Measurements from ENCODE around the gene ING5.

Gene ING5

DNA sequence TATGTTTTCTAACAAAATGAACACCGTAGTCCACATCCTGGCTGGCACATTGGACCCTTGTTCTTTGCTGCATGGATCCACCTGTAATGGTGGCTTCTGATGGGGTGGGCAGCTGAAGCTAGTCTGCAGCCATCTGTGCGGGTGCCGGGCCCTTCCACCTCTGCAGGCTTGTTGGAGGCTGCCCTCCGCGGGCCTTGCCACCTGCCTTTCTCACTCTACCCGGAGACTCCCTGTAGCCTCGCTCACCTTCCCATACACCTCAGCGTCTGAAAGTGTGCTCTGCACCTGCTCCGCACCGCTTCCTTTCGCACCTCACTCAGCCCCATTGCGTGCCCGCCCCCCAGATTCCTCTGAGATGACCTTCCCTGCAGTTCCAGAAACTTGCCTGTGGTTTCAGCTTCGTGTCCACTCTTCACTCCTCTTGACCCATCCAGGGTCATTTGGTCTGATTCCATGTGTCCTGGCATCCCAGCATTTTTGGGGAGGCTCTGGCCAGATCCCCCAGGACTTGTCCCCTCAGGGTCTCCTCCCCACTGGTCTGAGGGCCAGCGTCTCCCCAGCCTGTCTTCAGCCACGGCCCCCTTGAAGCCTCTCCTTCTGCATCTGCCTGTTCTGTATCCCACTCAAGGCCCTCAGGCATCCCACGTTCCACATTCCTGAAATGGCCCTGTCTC, 46.2 kb upstream of the ING5 start:
- no peak overlapping the region for H3K4me3 ChIP-seq (ENCODE audit: low read depth, low read length)
- peaks cover 74% of the 10 kb centered on the region for H3K36me3 ChIP-seq
- H3K4me1 ChIP-seq = no peaks in the 10 kb centered on the region

DNA sequence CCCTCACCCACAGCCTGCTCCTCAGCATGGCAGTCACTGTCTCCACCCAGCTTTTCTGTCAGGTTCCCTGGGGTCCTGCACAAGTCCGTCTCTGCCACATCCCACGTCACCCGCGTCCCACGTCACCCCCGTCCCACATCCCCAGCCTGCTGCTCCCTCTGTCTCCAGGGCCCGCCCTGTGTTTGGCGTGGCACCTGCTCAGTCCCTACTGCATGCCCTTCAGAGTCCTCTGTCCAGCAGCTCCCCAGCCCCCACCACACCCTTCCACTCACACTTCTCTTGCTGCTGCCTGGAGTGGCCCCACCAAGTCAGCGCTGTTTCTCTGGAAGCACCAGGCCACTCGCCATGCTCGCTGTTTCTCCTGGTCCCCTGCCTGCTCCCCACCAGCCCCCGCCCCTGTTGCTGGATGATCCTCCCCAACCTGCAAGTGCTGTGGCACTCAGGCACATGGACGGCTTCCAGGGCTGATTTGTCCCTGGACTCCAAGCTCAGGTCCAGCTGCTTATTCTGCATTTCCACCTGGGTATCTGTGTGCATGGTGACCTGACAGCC, 45.6 kb upstream of the ING5 start:
- H3K36me3 ChIP-seq = peaks cover 70% of the 10 kb centered on the region

More for the DNA sequence above, 46.2 kb upstream of the ING5 start:
- Histone ChIP-seq H3K9me3 (no peaks in the 10 kb centered on the region), H3K27me3 (no peaks in the 10 kb centered on the region)
- no peak for DNase-seq
- TF ChIP-seq, protein P1, sequence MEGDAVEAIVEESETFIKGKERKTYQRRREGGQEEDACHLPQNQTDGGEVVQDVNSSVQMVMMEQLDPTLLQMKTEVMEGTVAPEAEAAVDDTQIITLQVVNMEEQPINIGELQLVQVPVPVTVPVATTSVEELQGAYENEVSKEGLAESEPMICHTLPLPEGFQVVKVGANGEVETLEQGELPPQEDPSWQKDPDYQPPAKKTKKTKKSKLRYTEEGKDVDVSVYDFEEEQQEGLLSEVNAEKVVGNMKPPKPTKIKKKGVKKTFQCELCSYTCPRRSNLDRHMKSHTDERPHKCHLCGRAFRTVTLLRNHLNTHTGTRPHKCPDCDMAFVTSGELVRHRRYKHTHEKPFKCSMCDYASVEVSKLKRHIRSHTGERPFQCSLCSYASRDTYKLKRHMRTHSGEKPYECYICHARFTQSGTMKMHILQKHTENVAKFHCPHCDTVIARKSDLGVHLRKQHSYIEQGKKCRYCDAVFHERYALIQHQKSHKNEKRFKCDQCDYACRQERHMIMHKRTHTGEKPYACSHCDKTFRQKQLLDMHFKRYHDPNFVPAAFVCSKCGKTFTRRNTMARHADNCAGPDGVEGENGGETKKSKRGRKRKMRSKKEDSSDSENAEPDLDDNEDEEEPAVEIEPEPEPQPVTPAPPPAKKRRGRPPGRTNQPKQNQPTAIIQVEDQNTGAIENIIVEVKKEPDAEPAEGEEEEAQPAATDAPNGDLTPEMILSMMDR (IDR thresholded peaks at IDR 0.05; ENCODE audit: low read depth, low read length) = no peak

DNA sequence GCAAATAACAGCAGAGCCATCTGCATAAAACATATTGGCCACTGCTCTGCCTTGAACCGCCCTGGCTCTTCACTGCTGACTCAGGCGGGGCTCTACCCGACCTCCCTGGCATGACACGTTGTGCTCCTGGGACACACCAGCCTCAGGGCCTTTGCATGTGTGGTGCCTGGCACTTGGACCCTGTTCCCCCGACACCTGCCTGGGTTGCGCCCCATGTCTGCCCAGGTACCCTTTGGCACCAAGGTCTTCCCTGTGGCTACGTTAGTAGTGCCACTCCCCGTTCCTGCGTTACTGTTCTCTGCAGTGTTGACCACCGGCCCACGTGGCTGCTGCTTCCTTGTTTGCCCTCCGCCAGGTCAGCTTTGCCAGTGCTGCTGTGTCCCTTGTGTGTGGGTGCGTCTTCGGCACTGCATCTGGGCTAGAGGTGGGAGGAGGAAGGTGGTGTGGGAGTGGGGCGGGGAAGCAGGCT, 44.0 kb upstream of the ING5 start:
- H3K36me3 ChIP-seq = peaks cover 54% of the 10 kb centered on the region
- H3K9me3 ChIP-seq = no peaks in the 10 kb centered on the region
- H3K4me3 ChIP-seq (ENCODE audit: low read depth, low read length) = no peak overlapping the region
- TF ChIP-seq, protein P1 (IDR thresholded peaks at IDR 0.05; ENCODE audit: low read depth, low read length) = no peak
- no peaks in the 10 kb centered on the region for H3K27me3 ChIP-seq
- H3K4me1 ChIP-seq = no peaks in the 10 kb centered on the region
- no peak for DNase-seq

More for the DNA sequence above, 45.6 kb upstream of the ING5 start:
- Histone ChIP-seq H3K9me3 (no peaks in the 10 kb centered on the region), H3K4me1 (no peaks in the 10 kb centered on the region), H3K27me3 (no peaks in the 10 kb centered on the region), H3K4me3 (ENCODE audit: low read depth, low read length) (no peak overlapping the region)
- no peak for DNase-seq
- TF ChIP-seq, protein P1 (IDR thresholded peaks at IDR 0.05; ENCODE audit: low read depth, low read length) = no peak

DNA sequence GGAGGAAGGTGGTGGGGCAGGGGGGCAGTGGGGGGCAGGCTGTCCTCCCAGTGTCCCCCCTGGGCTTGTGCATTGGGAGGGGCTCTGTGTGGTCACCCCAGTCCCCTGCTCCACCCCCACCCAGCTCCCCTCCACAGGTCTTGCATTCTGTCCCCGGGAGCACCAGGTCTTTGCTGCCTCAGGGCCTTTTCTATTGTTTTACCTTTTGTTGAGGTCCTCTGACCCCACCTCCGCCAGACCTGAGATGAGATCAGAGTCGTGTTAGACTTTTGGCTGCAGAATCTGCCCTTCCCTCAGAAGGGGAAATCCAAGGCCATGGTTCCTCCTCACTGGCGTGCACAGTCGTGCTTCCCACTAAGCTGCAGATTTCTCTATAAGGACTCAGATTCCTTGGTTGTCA, 43.5 kb upstream of the ING5 start:
- Histone ChIP-seq H3K36me3 (peaks cover 50% of the 10 kb centered on the region), H3K4me1 (no peaks in the 10 kb centered on the region), H3K27me3 (no peaks in the 10 kb centered on the region), H3K9me3 (no peaks in the 10 kb centered on the region), H3K4me3 (ENCODE audit: low read depth, low read length) (no peak overlapping the region)
- TF ChIP-seq, protein P1 (IDR thresholded peaks at IDR 0.05; ENCODE audit: low read depth, low read length) = no peak
- no peak for DNase-seq

DNA sequence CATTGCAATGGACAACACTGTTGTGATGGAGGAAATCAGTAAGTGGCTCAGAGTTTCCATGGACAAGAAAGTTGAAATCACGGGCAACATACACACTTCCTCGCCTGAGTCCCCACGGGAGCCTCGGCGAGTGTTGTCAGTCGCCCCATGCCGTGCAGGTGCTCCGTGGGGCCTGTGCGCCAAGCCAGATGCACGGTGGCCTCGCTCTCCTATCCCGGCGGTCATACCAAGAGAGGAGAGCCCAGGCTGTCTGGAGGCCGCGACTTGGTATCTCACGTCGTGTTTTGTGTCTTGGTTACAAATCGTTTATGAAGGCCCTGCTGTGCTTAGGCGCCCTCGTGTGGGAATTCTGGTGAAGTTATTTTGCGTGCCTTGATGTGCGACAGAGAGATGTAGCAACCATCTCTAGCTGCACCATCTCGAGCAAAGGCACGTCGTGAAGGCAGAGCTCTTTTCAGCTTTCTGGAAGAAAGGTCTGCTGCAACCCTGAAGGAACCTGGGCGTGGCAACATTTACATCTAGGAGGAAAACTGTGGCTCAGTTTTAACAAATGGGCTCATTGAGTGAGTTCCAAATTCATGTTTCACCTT, 42.6 kb upstream of the ING5 start:
- peak; percentile 78 for DNase-seq
- H3K4me1 ChIP-seq = no peaks in the 10 kb centered on the region
- no peak overlapping the region for H3K4me3 ChIP-seq (ENCODE audit: low read depth, low read length)
- no peaks in the 10 kb centered on the region for H3K9me3 ChIP-seq
- peaks cover 44% of the 10 kb centered on the region for H3K36me3 ChIP-seq
- no peaks in the 10 kb centered on the region for H3K27me3 ChIP-seq
- TF ChIP-seq, protein P1 (IDR thresholded peaks at IDR 0.05; ENCODE audit: low read depth, low read length) = peak; percentile 86
